GM18868 (cell line): ENCODE measurements around the gene SLC43A2.
A peak's percentile ranks its signal among the peaks of the same experiment; 100 is the strongest.

Source experiments
- ATAC-seq: cut with Tn5 transposase; IDR thresholded peaks from one replicate; pipeline ENCODE4 v1.9.1; 2021; ENCODE audit warnings: mild to moderate bottlenecking, moderate library complexity; ENCODE audit not compliant: unreplicated experiment

Gene SLC43A2

DNA sequence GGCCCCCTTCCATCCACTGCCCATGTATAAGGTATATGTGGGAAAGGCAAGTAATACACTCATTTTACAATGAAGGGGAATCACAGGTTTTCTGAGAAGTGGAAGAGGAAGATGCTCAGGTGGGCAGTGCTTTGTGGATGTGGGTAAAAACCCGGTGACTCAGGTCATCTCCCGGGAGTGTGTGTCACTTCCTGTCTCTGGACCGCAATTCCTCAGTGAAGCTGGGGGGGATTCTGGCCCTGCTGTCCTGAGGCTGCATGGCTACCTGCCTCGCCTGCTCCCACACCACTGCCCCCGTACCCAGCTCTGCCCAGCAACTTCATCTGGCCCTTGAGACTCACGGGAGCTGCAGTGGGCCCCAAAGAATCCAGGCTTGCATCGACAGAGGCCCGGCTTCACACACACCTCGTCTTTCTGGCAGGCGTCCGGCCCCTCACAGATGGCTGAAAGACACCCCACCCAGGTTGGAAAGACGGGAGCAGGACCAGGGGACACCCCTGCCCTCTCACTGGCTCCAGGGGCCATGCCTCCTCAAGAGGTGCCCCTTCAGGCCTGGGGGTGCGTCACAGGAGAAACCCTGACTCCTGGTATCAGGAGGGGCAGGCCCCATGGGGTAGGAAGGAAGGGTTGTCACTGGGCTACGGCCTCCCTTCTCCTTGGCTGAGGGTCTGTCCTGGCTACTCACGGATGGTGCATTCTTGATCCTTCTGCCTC is 16.0 kb upstream of the SLC43A2 start:
- peak; percentile 35 for ATAC-seq

DNA sequence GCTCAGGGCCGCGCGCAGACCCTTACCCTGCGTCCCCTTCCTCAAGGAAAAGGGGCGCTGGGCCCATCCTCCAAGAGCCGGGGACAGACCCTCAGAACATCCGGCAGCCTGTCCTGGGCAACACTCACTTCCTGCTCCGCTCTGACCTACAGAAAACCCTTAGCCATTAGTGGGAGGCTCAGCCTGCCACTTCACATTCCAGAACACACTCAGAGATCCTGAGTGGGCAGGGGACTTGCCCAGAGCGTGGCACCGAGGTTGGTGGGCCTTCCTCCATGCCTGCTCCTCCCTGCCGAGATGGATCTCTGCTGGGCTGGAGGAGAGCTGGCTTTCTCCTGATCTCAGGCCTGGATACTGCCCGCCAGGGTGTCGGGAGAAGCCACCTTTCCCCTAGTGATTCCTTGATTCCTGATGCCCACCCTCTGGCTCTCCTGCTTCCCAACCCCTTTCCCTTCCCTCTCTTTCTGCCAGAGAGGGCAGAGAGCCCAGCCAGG is 15.4 kb upstream of the SLC43A2 start:
- ATAC-seq, result no peak

DNA sequence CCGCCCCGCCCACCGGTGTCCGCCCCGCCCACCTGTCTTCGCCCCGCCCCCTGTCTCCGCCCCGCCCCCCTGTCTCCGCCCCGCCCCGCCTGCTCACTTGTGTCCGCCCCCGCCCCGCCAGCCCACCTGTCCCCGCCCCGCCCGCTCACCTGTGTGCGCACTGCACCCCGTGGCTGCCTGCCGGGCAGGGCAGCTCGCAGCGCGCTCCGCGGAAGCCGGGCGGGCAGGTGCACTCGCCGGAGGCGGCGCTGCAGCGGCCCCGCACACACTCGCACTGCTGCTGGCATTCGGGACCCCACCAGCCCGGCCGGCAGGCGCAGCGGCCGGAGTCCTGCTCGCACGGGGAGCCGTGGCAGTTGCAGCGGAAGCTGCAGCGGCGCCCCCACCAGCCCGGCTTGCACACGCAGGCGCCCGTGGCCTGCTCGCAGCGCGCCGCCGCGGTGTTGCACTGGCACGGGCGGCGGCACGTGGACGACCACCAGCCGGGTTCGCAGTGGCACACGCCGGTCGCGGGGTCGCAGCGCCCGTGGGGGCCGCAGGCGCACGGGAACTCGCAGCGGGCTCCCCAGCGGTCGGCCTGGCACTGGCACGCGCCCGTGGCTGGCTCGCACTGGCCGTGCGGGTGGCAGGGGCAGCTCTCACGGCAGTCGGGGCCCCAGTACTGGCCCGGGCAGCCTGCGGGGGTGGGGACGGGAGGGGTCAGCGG is 14.8 kb upstream of the SLC43A2 start:
- ATAC-seq, result no peak

DNA sequence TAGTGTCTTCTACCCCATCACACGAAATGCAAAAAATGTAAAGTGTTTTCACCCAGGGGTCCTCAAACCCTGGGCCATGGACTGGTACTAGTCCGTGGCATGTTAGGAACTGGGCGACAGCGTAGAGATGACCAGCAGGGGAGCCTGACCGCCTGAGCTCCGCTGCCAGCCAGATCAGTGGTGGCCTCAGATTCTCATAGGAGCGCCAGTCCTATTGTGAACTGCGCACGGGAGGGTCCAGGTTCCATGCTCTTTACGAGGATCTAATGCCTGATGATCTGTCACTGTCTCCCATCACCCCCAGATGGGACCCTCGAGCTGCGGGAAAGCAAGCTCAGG is 12.4 kb upstream of the SLC43A2 start:
- ATAC-seq, result no peak

DNA sequence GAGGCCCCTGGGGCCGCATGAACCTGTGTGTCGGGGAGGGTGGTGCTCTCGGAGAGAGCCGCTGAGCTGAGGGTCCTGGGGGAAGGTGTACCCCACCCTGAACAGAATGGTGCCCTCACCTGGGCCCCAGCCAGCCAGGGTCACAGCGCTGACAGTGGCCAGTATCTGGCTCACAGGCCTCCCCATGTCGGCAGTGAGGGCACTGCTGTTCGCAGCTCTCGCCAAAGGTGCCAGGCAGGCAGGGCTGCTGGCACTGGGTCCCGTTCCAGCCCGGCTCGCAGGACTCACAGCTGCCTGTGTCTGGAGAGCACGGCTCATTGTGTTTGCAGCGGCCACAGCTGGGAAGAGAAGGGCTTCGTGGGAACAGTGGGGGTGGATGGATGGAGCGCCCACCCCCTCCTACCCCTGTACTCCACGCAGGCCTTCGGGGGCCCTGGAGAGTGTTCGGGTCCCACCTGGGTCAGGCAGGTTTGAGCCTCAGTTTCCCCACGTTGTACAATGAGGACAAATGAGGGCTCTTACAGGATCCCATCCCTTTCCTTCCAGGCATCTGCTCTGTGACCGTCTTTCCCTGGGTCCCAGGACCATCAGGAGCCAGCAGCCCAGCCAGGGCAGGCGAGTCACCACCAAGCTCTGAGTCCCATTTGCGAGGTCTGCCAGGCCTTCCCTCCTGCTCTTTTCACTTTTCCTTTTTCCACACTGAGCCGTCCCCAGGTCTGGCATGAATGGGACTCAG is 11.9 kb upstream of the SLC43A2 start:
- no peak for ATAC-seq

DNA sequence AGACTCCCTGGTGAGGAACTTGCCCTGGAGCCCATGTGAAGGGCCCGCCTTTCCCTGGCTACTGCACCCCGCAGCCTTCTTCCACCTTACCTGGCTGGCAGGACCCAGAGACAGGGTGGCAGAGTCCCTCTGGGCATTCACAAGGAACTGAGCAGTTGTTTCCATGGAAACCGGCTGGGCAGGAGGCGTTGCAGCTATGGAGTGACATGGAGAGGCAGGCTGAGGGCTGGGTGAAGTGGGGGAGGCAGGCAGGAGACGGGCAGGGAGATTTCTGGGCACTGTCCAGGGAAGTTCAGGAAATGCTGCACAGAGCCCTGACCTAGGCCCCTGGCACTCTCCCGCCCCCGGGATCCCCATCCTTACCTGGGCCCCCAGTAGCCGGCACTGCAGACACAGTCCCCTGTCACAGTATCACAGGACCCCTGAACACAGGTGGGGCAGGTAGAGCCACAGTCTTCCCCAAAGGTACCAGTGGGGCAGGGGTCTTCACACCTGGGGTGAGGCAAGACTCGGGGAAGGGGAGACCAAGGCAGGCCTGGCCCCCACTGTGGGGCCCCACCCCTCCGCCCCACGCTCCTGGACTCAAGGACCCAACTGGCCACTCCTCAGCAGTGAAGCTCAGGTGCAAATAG is 11.0 kb upstream of the SLC43A2 start:
- ATAC-seq, result no peak

DNA sequence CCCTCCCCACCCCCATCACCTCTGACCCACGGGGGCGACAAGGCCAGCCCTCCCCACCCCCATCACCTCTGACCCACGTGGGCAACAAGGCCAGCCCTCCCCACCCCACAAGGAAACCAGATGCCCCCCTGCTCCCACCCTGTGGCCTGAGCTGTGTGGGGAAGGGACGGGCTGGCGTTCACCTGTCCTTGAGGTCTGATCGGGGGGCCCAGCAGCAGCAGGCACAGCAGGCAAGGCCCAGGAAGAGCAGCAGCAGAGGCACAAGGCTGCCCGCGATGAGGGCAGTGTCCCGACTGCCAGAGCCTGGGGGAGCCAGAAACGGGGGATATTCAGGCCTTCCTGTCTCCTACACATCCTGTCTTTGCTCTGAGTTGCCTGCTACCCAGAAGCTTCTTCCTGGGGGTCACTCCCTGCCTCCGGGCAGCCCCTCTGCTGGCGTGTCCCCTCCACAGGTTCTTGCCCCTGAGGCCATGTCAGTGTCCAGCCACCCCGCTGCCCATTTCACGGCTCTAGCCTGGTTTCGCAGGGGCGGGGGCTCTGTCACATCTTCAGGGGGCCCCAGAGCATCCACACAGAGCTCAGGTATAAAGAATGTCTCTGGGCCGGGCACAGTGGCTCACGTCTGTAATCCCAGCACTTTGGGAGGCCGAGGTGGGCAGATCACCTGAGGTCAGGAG is 10.1 kb upstream of the SLC43A2 start:
- no peak for ATAC-seq

DNA sequence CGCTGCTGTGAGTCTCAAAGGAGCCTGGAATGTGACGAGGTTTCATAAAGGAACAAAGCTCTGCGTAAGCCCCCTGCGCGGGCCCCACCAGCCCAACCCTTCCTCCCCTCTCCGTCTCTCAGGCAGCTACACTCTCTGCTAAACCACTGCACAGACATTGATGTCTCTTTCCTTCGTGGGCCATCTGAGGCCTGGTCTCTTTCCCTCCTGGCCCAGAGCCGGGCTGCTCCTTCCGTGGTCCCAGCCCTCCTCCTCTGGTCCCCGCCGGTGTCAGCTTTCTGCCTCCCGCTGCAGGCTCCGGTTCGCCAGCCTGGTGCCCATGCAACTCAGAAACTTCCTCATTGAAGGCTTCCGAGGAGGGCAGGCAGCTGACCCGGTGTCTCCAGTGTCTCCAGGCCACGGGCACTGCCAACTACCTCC is 9.5 kb upstream of the SLC43A2 start:
- no peak for ATAC-seq

DNA sequence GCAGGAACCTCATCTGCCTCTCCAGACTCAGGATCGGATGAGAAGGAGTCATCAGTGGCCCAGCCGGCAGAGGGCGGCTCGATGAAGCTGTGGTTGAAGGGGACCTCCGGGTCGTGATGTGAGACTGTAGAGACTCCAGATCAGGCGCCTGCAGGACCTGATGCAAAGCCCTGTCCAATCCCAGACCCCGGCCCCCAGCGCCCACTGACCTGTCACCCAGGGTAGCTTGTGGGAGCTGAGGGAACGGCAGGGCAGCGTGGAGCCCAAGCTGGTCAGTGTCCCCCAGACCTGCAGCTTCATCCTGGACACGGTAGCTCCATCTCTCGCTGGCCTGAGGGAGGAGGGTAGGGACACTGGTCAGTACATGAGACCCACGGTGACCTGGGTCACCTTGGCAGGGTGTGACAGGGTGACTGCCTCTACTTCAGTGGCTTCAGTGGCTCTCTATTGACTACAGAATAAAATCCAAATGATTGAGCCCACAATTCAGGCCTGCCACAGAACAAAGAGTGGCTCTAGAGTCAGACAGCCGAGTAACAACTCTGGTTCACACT is 8.2 kb upstream of the SLC43A2 start:
- ATAC-seq, result no peak

DNA sequence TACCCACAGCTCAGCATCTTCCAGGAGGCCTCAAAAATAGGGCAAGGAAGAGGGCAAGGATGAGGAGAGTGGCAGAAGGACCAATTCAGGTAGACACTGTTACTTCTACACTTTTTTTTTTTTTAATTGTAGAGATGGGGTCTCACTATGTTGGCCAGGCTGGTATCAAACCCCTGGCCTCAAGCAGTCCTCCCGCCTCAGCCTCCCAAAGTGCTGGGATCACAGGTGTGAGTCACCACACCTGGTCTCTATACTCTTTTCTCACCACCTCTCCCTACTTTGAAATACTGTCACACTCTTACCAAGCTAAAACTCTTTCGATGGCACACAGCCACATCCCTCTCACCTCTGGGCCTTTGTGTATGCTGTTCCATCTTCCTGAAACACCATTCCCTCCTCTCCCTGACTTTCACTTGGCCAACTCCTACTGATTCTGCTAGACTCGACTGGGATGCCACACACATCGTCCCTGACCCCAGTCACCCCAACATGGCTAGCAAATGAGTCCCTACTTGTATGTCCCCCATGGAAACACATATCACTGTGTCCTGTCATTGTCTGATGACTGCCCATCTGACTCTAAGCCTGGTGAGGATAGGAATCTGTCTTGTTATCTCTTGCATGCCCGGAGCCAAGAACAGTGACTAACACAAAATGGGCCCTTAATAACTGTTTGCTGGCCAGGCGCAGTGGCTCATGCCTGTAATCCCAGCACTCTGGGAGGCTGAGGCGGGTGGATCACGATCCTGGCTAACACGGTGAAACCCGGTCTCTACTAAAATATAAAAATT is 7.2 kb upstream of the SLC43A2 start:
- ATAC-seq, result no peak

DNA sequence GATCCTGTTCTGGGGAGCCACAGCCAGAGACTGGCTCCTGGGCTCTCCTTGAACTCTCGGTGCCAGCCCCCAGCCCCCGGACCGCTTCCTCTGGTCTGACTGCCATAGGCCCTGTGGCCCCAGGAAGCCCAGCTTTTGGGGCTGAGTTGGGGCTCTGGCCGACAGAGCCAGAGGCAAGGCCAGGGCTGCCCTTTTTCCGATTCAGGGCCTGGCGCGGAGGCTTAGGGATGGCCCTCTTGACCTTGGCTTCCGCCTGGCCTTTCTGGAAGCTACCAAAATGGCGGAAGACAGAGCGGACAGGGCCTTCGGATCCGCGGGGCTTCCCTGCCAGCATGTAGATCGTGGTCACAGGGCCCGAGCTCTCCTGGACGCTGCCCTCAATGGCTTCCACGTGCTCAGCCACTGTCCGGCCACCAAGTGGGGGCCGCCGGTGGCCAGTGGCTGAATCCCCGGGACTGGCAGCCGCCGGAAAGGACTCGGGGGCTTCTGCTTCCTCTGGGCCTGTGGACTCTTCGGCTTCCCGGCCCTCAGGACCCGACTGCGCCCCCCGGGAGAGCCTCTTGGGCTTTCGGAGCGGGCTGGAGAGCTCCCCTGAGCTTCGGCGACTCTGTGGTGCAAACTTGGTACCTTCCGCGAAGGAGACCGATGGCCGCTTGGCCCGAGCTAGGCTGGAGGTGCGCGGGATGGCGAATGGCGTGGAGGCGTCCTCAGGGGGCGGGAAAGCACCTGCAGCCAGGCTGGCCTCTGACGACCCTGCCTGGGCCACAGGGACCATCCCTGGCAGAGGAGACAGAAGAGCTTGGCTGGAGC is 6.4 kb upstream of the SLC43A2 start:
- no peak for ATAC-seq

DNA sequence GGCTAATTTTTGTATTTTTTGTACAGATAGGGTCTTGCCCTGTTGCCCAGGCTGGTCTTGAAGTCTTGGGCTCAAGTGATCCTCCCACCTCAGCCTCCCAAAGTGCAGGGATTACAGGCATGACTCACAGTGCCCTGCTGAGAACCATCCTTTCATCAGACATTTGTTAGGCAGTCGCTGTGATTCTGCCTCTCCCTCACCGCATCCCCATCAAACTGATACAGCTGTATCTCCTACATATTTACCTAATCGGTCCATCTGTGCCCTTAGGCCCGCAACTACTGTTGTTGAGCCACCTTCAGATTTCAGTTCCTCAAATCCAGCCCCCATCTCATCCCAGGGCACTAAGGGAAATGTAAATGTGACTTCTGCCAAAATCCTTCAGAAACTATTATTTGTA is 2.0 kb upstream of the SLC43A2 start:
- no peak for ATAC-seq

DNA sequence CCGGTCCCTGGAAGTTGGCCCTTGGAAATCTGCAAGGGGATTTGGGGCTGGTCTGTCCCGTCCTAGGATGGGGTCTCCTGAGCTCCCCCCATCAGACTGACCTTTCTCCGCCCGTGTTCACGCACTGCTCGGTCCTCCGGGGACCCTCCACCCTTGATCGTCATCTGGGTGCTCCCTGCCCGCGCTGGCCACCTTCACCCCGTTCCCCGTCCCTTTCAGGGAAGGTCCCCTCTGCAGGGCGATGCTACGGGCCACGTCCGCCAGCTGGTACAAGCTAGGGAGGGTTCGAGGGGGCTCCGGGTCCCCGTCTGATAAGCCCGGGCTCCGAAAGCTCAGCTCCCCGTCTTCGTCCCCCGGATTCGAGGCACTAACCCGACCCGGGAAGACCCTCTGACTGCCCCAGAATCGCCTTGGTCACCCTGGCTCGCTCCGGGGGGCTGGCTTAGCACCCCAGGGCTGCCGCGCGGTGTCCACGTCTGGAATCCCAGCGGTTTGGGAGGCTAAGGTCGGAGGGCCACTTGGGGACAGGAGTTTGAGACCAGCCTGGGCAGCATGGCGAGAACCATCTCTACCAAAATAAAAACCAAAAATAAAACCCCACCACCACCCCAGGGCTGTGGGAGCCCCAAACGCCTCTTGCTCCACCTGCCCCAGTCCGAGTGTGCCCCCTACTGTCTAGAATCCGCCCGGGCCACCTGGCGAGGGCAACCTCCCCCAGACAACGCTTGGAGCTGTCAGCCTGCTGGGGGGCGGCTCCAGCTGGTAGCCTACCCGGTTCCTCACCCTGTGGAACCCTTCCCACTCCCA is 1.1 kb upstream of the SLC43A2 start:
- ATAC-seq, result no peak

DNA sequence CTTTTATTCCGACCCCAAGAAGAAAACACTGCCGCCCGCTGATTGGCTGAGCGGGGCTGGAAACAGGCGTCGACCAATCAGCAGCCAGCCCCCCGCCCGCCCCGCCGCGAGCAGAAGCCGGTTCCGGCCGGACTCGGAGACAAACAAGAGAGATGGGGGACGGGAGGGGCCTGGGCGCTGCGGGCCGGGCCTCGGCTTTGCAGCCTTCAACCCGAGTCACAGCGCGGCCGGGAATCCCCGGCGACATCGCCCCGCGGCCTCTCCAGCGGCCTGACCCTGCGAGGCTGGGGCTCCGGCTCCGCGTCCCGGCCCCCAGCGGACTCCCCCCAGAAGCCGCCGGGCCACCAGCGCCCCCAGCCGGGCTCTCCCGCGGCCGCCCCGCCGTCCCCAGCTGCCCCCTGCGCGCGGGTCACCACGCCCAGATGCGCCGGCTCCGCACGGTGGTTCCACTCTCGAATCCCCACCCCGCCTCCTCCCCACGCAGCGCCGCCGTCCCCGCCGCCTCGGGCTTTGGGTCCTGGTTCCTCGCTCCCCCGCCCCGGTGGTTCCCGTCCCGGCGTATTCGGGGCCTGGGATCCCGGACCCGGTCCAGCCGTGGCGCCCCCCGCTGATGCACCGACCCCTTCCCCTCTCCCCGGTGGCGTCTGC is 346 bp upstream of the SLC43A2 start:
- peak; percentile 60 for ATAC-seq

DNA sequence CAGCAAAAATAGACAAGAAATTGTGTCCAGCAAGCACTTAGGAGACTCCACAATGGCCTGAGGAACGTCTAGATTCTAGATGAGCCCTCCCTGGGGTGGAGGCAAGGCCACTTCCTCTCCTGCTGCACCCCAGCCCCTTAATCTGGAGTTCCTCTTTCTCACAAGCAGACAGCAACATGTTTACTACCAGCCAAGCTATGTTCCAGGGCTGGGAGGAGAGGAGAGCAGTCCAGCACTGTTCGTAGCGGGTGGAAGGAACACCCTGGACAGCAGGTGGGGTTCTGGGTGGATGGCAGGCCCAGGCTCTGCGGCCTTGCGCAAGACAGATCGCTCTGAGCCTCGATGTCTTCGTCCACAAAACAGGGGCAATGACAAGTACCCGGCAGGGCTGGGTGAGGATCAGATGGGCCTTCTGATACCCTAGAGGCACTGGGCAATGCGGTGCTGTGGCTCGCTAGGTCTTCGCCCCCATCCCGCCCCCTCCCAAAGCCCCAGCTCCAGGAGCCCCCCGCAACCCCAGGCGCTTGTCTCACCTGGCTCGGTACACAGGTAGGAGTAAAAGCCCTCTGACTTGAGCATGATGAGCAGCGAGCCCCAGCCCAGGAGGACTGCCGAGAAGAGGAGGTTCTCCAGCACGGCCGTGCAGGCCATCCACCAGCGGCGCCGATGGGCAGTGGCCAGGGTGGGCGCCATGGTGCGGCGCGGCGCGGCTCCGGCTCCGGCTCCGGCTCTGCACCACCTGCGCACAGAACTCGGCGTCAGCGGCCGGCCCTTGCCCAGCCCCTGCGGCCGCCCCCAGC is 1.3 kb downstream of the SLC43A2 start:
- no peak for ATAC-seq

DNA sequence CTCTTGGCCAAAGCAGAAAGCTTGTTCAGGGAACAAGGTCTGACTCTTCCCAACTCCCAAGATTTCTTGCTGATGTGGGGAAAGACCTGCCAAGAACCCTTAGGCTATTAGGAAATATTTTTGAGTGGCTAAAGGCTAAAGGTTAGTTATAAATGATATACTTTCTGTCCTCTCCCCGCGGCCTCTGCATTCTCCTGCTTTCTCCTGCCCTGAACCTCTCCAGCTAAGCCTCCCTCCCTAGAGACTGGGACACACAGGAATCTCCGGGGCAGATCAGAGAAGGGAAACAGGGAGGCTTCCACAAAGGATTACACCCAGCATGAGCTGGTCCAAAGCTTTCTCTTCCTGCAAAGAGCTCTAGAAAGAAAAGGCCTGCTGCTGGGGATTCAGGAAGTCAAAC is 2.3 kb downstream of the SLC43A2 start:
- no peak for ATAC-seq

DNA sequence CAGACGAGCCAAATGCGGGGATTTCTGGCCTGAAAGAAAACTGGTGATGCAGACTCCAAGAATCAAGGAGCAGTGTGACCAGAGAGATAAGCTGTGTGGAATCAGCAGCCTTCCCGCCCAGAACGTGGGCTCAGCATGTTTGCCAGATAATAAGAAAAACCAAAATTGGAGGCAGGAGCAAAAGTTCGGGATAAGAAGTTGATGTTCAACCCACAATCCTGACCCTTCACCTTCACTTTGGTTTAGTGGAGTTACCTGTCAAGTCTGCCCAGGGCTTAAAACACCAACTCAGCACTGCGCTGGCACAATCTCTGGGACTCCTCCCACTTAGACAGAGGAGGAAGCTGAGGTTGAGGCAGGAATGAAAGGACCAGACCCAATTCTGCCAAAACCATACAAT is 3.1 kb downstream of the SLC43A2 start:
- no peak for ATAC-seq
